Esophagus muscularis mucosa (tissue), 4 donors: ENCODE measurements around the gene PRKACB. TPM values are rescaled to one million over a fixed set of nuclear protein-coding genes. Genes with fewer than 3 reads are reported as not detected.

ENCODE experiments used
- DNase-seq: peaks from one replicate; pipeline ENCODE4 v3.0.0-alpha.2; 2017; ENCODE audit errors: extremely low spot score
- H3K27ac ChIP-seq, 4 donors: fragments of 200-600 bp; sonication (generic); replicated peaks in 1 of 4; 1 replicate in 3 of 4; 2 replicates in 1 of 4; pipeline ENCODE4 v1.5.1; 2016 to 2019; ENCODE audit warnings: mild to moderate bottlenecking in 1 of 4
- H3K27me3 ChIP-seq, 4 donors: fragments of 200-600 bp; sonication (generic); one replicate each; pipeline versions ENCODE4 v1.5.1 to v1.6.0; 2016 to 2019
- H3K36me3 ChIP-seq, 4 donors: fragments of 200-600 bp; sonication (generic); one replicate each; pipeline ENCODE4 v1.5.1; 2016 to 2019
- H3K4me1 ChIP-seq, 4 donors: fragments of 200-600 bp; sonication (generic); one replicate each; pipeline ENCODE4 v1.5.1; 2016 to 2019
- H3K4me3 ChIP-seq, 4 donors: fragments of 200-600 bp; sonication (generic); 1 replicate in 2 of 4; 2 replicates in 2 of 4; pipeline ENCODE4 v1.5.1; 2016 to 2019; ENCODE audit warnings: mild to moderate bottlenecking in 4 of 4, moderate library complexity in 1 of 4
- H3K9me3 ChIP-seq, 4 donors: fragments of 200-600 bp; sonication (generic); 1 replicate in 3 of 4; 2 replicates in 1 of 4; pipeline ENCODE4 v1.5.1; 2016 to 2019
- CTCF ChIP-seq, 3 experiments: fragments of 200-600 bp in 2 of 3; fragments of 450-650 bp in 1 of 3; sonication (generic) in 2 of 3; IDR thresholded peaks; one replicate each; pipeline ENCODE4 v1.5.1; 2017 to 2019; ENCODE audit warnings: antibody characterized with exemption in 3 of 3, mild to moderate bottlenecking in 2 of 3, moderate library complexity in 1 of 3
- EP300 ChIP-seq: sonication (generic); formaldehyde crosslinking; IDR thresholded peaks from one replicate; pipeline ENCODE4 v1.6.1; 2017; ENCODE audit warnings: antibody characterized with exemption
- POLR2A ChIP-seq: fragments of 450-650 bp; IDR thresholded peaks from one replicate; pipeline ENCODE4 v1.6.1; 2017; ENCODE audit warnings: antibody characterized with exemption, moderate library complexity, mild to moderate bottlenecking, low read depth
- POLR2AphosphoS5 ChIP-seq, 2 donors: sonication (generic); formaldehyde crosslinking; IDR thresholded peaks; one replicate each; pipeline ENCODE4 v1.6.1; 2017; ENCODE audit warnings: antibody characterized with exemption in 2 of 2
- WGBS: methylation state at CpG from one replicate; pipeline ENCODE4 v1.1.5; 2018; 5-methylcytosine and 5-hydroxymethylcytosine counted together
- intact Hi-C: fragments of 100-400 bp; cut with DNase I; formaldehyde crosslinking; loops from one replicate; pipeline ENCODE4 v1.15.1; 2023
- total RNA-seq, 4 donors: library from RNA; depleted of rRNA; stranded (reverse); fragments of >200 nt; gene quantifications; one replicate each; pipeline versions ENCODE4 v1.1.0 to v1.2.1, GENCODE V29; 2016

The PRKACB gene
- total RNA-seq, 4 donors from 2014 or later = 44.4 to 59.4 (median 52.3) TPM

DNA sequence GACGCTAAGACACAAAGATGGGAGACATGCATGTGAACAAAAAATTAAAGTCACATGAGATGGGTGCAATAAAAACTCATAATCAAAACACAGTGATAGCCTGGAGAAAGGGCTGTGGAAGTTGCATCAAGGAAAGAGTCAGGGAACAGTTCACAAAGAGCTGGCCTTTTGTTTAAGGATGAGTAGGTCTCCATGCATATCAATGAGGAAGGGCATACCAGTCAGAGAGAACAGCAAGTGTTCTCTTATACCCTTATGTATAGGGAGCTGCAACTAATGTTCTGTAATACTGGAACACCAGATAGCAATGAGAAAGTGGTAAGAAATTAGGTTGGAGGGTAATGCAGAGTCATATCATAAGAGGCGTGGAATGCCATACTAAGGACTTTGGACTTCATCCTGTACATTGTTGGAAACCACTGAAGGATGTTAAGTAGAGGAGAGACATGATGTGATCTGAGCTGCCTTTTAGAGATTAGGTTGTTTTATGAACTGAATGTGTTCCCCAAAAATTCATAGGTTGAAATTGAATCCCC lies 110.7 kb downstream of the PRKACB start:
- Histone ChIP-seq H3K4me1 (peaks cover 0 to 13% (median 10%) of the 10 kb centered on the region in 4 donors), H3K27ac (no peak overlapping the region), H3K4me3 (no peak overlapping the region), H3K36me3 (no peaks in the 10 kb centered on the region), H3K27me3 (no peaks in the 10 kb centered on the region), H3K9me3 (peaks cover 0 to 12% (median 2%) of the 10 kb centered on the region in 4 donors)
- DNase-seq = no peak
- intact Hi-C loops = no loop called here
- WGBS = 100% methylated on average over 2 of the region's 2 CpGs
- TF ChIP-seq POLR2AphosphoS5 (IDR thresholded peaks at IDR 0.05) = no peak
- no peak for TF ChIP-seq EP300
- TF ChIP-seq CTCF (IDR thresholded peaks at IDR 0.05) = no peak
- TF ChIP-seq POLR2A = no peak

DNA sequence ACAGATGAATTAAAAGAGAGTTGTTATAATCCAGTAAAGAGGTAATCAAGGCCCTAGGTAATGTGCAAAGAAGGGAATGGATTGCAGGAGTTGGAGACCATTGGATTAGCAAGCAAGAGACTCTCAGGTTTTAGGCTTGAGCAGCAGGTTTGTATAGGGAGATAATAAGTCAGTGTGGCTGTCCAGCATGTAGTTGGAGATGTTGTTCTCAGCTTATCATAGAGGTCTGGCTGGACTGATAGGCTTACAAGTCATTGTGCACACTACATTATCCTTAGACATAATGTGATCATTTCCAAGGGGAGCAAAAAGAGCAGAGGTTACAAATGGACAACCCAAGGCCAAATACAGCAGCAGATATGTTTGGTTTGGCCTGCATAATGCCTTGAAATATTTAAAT lies 111.5 kb downstream of the PRKACB start:
- DNase-seq = no peak
- Histone ChIP-seq H3K9me3 (peaks cover 0 to 8% (median 2%) of the 10 kb centered on the region in 4 donors), H3K36me3 (no peaks in the 10 kb centered on the region), H3K4me3 (no peak overlapping the region), H3K27me3 (no peaks in the 10 kb centered on the region), H3K4me1 (peaks cover 0 to 13% (median 10%) of the 10 kb centered on the region in 4 donors), H3K27ac (no peak overlapping the region)
- intact Hi-C loops = no loop called here
- TF ChIP-seq CTCF (IDR thresholded peaks at IDR 0.05) (no peak), POLR2A (no peak), EP300 (no peak), POLR2AphosphoS5 (IDR thresholded peaks at IDR 0.05) (no peak)

- 47% methylated on average over 2 of the region's 2 CpGs for WGBS
Measured at GRCh38 chr1:84257617-84258016, 113.5 kb downstream of the PRKACB start.

GRCh38 chr1:84259376-84259775 lies 115.3 kb downstream of the PRKACB start:
- H3K9me3 ChIP-seq = no peaks in the 10 kb centered on the region
- 94% methylated on average over 2 of the region's 2 CpGs for WGBS
- peaks cover 0 to 4% (median under 1%) of the 10 kb centered on the region in 4 donors for H3K4me1 ChIP-seq
- no peaks in the 10 kb centered on the region for H3K36me3 ChIP-seq
- intact Hi-C loops = no loop called here
- DNase-seq = no peak
- H3K27ac ChIP-seq = no peak overlapping the region
- H3K4me3 ChIP-seq = no peak overlapping the region
- H3K27me3 ChIP-seq = no peaks in the 10 kb centered on the region
- no peak for TF ChIP-seq CTCF (IDR thresholded peaks at IDR 0.05)
- TF ChIP-seq POLR2A = no peak
- TF ChIP-seq EP300 = no peak
- no peak for TF ChIP-seq POLR2AphosphoS5 (IDR thresholded peaks at IDR 0.05)

More at GRCh38 chr1:84257617-84258016, 113.5 kb downstream of the PRKACB start:
- Histone ChIP-seq H3K27me3 (no peaks in the 10 kb centered on the region), H3K4me3 (no peak overlapping the region), H3K9me3 (no peaks in the 10 kb centered on the region), H3K27ac (no peak overlapping the region), H3K4me1 (peaks cover 0 to 13% (median 10%) of the 10 kb centered on the region in 4 donors), H3K36me3 (no peaks in the 10 kb centered on the region)
- DNase-seq = no peak
- intact Hi-C loops = no loop called here
- no peak for TF ChIP-seq POLR2AphosphoS5 (IDR thresholded peaks at IDR 0.05)
- no peak for TF ChIP-seq CTCF (IDR thresholded peaks at IDR 0.05)
- TF ChIP-seq POLR2A = no peak
- no peak for TF ChIP-seq EP300

DNA sequence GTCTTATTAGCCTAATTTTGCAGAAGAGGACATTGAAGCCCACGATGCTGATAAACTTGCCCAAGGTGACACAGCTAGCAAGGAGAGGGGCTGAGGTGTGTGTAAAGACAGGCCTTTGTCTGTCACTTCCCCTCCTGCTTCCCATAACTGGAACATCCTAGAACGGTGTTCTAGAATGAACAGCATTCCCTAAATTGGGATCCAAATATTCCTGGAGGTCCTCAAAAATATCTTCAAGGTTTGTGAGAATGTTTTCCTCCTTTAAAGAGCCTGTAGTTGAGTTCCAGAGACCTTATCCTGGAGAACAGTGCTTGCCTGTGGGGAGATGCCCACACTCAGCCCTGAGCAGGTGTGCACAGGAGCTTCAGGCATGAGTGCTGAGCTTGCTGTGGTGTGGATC lies 115.9 kb downstream of the PRKACB start:
- no peak for TF ChIP-seq EP300
- no peak for TF ChIP-seq POLR2AphosphoS5 (IDR thresholded peaks at IDR 0.05)
- TF ChIP-seq POLR2A = no peak
- no peak for TF ChIP-seq CTCF (IDR thresholded peaks at IDR 0.05)
- no peaks in the 10 kb centered on the region for H3K4me1 ChIP-seq
- no peaks in the 10 kb centered on the region for H3K36me3 ChIP-seq
- H3K27me3 ChIP-seq = no peaks in the 10 kb centered on the region
- WGBS = 94% methylated on average over 2 of the region's 2 CpGs
- no peak for DNase-seq
- H3K4me3 ChIP-seq = no peak overlapping the region
- intact Hi-C loops = no loop called here
- no peaks in the 10 kb centered on the region for H3K9me3 ChIP-seq
- H3K27ac ChIP-seq = no peak overlapping the region
